ENCODE data around the gene F7. TPM values are rescaled to one million over a fixed set of nuclear protein-coding genes. Genes with fewer than 3 reads are reported as not detected.
"Not testable (repeated sequence)": the region's sequence is repeated elsewhere in the genome, so short reads cannot be mapped to it uniquely, and the experiment has no call there.

F7 gene
- polyA plus RNA-seq (2011; rRNA removed) (0.06 TPM in 2 replicates), polyA minus RNA-seq (2011; rRNA and poly(A)+ RNA removed) (0.64 TPM in 1 of 2 replicates, not detected in the other)

GRCh38 chr13:113105032-113105920, at the start of gene F7:
F7 (plus strand) TSS chr13:113105791; CDS start chr13:113105842, 51 bp downstream.
- TF ChIP-seq CTCF (IDR thresholded peaks at IDR 0.05; ENCODE audit: low read depth, low read length) = no peak
- Histone ChIP-seq H3K4me3 (ENCODE audit: low read depth, low read length) (no peak within 1 kb of the TSS), H3K27me3 (ENCODE audit: control insufficient read depth, insufficient read depth, low read length) (peaks cover 12% of the 10 kb centered on the region), H3K27ac (ENCODE audit: low read depth, low read length) (no peak within 1 kb of the TSS), H3K9me3 (ENCODE audit: control insufficient read depth, insufficient read depth, low read length) (peaks cover 30% of the 10 kb centered on the region)
- DNase-seq (ENCODE audit: low read depth, low spot score) = no peak
- ChIA-PET POLR2A (no interaction called here), CTCF (no interaction called here)

GRCh38 chr13:113057084-113057483, 48.5 kb upstream of the F7 start:
- CTCF ChIA-PET = no interaction called here
- H3K4me3 ChIP-seq (ENCODE audit: low read depth, low read length) = no peak overlapping the region
- POLR2A ChIA-PET = no interaction called here

GRCh38 chr13:113057559-113057958, 48.0 kb upstream of the F7 start:
- CTCF ChIA-PET; H3K27ac ChIP-seq (ENCODE audit: low read depth, low read length); DNase-seq (ENCODE audit: low read depth, low spot score); POLR2A ChIA-PET; H3K4me3 ChIP-seq (ENCODE audit: low read depth, low read length): not testable (repeated sequence)
- Histone ChIP-seq H3K27me3 (ENCODE audit: control insufficient read depth, insufficient read depth, low read length) (peaks cover 29% of the 10 kb centered on the region), H3K9me3 (ENCODE audit: control insufficient read depth, insufficient read depth, low read length) (peaks cover 24% of the 10 kb centered on the region)

More at GRCh38 chr13:113057084-113057483, 48.5 kb upstream of the F7 start:
- no peak overlapping the region for H3K27ac ChIP-seq (ENCODE audit: low read depth, low read length)
- H3K9me3 ChIP-seq (ENCODE audit: control insufficient read depth, insufficient read depth, low read length) = peaks cover 24% of the 10 kb centered on the region
- TF ChIP-seq CTCF (IDR thresholded peaks at IDR 0.05; ENCODE audit: low read depth, low read length) = no peak
- no peak for DNase-seq (ENCODE audit: low read depth, low spot score)
- peaks cover 34% of the 10 kb centered on the region for H3K27me3 ChIP-seq (ENCODE audit: control insufficient read depth, insufficient read depth, low read length)

- DNase-seq (ENCODE audit: low read depth, low spot score) = no peak
- POLR2A ChIA-PET = no interaction called here
- peaks cover 24% of the 10 kb centered on the region for H3K9me3 ChIP-seq (ENCODE audit: control insufficient read depth, insufficient read depth, low read length)
- no peak overlapping the region for H3K4me3 ChIP-seq (ENCODE audit: low read depth, low read length)
- H3K27me3 ChIP-seq (ENCODE audit: control insufficient read depth, insufficient read depth, low read length) = peaks cover 21% of the 10 kb centered on the region
- H3K27ac ChIP-seq (ENCODE audit: low read depth, low read length) = no peak overlapping the region
- CTCF ChIA-PET = no interaction called here
- TF ChIP-seq CTCF (IDR thresholded peaks at IDR 0.05; ENCODE audit: low read depth, low read length) = no peak
These were observed 47.2 kb upstream of the F7 start for GRCh38 chr13:113058129-113058987.

GRCh38 chr13:113058988-113059850, 46.4 kb upstream of the F7 start:
- Histone ChIP-seq H3K27me3 (ENCODE audit: control insufficient read depth, insufficient read depth, low read length) (peaks cover 12% of the 10 kb centered on the region), H3K27ac (ENCODE audit: low read depth, low read length) (no peak overlapping the region), H3K4me3 (ENCODE audit: low read depth, low read length) (no peak overlapping the region), H3K9me3 (ENCODE audit: control insufficient read depth, insufficient read depth, low read length) (peaks cover 28% of the 10 kb centered on the region)
- ChIA-PET POLR2A (no interaction called here), CTCF (no interaction called here)
- TF ChIP-seq CTCF (IDR thresholded peaks at IDR 0.05; ENCODE audit: low read depth, low read length) = no peak
- DNase-seq (ENCODE audit: low read depth, low spot score) = no peak
